ENCODE results near the gene C16orf54.
"Not testable (repeated sequence)": the region's sequence is repeated elsewhere in the genome, so short reads cannot be mapped to it uniquely, and the experiment has no call there.

Gene C16orf54

DNA sequence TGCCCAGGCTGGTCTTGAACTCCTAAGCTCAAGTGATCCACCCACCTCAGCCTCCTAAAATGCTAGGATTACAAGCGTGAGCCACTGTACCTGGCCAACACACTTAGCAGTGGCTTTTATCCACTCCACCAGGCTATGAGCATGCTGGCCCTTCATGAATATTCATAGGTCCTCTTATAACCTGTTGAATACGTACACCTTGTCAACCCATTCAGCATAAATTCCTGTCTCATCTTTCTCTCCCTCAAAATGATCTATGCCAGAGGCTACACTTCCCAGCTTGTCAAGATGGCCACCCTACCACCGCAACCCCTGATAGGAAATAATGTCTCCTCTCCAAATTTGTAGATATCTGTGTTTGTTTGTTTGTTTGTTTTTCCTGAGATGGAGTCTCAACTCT lies 21.3 kb upstream of the C16orf54 start:
- no peak for DNase-seq

DNA sequence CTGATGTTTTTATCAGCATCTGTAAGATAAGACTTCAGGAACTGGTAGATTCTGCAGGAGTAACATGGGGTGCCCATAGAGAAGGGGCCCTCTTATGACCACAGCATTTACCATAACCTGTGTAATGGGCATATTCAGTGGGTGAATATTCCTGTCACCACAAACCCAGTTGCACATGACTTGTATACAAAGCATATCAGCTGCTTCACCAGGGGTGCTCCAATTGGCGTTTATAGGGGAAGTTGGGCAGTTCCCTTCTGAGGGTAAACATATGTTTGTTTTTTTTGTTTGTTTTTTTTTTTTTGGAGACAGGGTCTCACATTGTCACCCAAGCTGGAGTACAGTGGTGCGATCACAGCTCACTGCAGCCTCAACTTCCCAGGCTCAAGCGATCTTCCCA lies 20.8 kb upstream of the C16orf54 start:
- DNase-seq = no peak

- DNase-seq = no peak
Observed at GRCh38 chr16:29765167-29766032, 19.6 kb upstream of the C16orf54 start.

DNA sequence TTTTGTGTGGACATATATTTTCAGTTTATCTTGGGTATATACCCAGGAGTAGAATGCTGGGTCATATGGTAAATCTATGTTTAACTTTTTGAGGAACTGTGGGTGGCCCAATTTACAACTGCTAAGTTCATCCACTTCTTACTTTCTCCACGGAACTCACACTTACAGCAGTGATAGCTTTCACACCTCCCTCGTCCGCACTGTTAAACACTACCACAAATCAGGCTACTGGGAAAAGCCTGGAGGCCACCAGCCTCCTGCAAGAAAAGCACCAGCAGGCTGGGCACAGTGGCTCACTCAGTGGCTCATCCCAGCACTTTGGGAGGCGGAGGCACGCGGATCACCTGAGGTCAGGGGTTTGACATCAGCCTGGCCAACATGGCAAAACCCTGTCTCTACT lies 17.5 kb upstream of the C16orf54 start:
- DNase-seq = no peak

GRCh38 chr16:29761882-29762281 lies 16.1 kb upstream of the C16orf54 start:
- no peak for DNase-seq

DNA sequence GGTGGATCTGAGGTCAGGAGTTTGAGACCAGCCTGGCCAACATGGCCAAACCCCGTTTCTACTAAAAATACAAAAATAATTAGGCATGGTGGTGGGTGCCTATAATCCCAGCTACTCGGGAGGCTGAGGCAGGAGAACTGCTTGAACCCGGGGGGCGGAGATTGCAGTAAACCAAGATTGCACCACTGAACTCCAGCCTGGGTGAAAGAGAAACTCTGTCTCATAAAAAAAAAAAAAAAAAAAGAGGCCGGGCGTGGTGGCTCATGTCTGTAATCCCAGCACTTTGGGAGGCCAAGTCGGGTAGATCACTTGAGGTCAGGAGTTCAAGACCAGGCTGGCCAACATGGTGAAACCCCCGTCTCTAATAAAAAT lies 15.5 kb upstream of the C16orf54 start:
- not testable (repeated sequence) for DNase-seq

- no peak for DNase-seq
Observed at GRCh38 chr16:29760567-29761279, 14.9 kb upstream of the C16orf54 start.

DNA sequence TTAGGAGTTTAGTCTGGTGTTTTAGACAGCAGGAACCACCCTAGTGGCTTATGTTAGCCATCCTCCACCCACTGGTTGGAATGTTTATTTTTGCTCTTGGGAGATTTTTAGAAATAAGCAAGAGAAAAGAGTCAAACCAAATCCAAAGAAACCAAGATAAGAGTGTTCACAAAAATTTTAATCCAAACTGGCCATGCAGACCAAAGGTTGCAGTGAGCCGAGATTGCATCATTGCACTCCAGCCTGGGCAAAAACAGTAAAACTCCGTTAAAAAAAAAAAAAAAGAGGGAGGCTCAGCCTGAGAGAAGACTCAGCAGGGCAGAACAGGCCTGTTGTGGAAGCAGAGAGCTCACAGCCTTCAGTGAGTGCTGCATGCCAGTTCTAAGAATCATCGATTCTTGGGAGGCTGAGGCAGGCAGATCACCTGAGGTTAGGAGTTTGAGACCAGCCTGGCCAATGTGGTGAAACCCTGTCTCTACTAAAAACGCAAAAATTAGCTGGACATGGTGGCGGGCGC lies 12.2 kb upstream of the C16orf54 start:
- no peak for DNase-seq

GRCh38 chr16:29757086-29757485 lies 11.3 kb upstream of the C16orf54 start:
- not testable (repeated sequence) for DNase-seq

GRCh38 chr16:29756654-29757053 lies 10.9 kb upstream of the C16orf54 start:
- DNase-seq = no peak

DNA sequence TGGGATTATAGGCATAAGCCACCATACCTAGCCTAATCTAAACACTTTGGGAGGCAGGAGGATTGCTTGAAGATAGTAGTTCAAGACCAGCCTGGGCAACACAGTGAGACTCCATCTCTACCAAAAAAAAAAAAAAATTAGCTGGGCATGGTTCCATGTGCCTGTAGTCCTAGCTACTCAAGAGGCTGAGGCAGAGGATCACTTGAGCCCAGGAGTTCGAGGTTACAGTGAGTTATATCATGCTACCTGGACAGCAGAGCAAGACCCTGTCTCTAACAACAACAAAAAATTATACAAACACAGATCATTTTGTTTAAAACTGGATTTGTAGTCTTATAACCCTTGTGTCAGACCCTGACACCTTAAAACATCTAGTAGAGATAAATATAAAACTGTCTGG lies 7.7 kb upstream of the C16orf54 start:
- DNase-seq = no peak

DNA sequence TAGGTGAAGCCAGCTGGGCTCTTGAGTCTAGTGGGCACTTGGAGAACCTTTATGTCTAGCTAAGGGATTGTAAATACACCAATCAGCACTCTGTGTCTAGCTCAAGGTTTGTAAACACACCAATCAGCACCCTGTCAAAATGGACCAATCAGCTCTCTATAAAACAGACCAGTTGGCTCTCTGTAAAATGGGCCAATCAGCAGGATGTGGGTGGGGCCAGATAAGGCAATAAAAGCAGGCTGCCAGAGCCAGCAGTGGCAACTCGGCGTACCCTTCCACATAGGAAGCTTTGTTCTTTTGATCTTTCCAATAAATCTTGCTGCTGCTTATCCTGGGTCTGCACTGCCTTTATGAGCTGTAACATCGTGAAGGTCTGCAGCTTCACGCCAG lies 3.0 kb upstream of the C16orf54 start:
- not testable (repeated sequence) for DNase-seq

GRCh38 chr16:29747947-29748759 lies 2.4 kb upstream of the C16orf54 start:
- no peak for DNase-seq

- DNase-seq = not testable (repeated sequence)
Observed at GRCh38 chr16:29746518-29746917, 728 bp upstream of the C16orf54 start.

- peak; percentile 85 for DNase-seq
Observed at GRCh38 chr16:29745121-29745852, 503 bp downstream of the C16orf54 start.

GRCh38 chr16:29744541-29745101 lies 1.2 kb downstream of the C16orf54 start:
- peak; percentile 78 for DNase-seq

DNA sequence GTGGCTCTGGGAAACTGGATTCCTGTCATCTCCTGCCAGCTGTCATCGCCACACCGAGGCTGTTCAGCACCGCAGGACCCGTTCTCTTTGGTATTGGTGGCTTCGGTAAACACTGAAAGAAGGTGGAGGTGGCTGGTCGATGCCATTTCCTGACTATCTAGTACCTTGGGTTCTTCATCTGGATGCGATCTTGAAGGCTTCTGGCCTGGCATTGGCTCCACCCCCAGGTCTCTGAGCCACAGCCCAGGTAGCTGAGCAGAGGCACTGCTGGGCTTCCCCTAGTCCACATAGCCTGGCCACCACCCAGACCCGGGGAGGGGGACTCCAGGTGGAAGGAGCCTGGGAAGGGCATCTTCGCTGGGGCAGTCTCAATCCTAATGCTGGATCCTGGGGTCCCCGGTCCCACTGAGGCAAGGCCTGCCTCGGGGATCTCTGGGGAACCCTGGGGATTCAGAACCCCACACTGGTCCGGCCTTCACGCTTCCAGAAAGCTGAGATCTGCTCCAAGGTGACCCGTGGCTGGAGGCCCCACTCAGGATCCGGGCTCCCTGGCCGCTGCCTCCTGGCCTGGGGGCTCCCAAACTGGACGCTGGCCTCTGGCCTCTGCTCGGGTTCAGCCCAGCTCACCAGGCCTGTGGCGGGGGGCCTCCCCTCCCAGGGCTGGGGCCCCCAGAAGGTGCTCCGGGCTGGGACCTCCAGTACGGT lies 1.8 kb downstream of the C16orf54 start:
- DNase-seq = peak; percentile 81

- DNase-seq = no peak
Observed at GRCh38 chr16:29743475-29743826, 2.3 kb downstream of the C16orf54 start.

GRCh38 chr16:29742683-29743275 lies 3.0 kb downstream of the C16orf54 start:
- no peak for DNase-seq

DNA sequence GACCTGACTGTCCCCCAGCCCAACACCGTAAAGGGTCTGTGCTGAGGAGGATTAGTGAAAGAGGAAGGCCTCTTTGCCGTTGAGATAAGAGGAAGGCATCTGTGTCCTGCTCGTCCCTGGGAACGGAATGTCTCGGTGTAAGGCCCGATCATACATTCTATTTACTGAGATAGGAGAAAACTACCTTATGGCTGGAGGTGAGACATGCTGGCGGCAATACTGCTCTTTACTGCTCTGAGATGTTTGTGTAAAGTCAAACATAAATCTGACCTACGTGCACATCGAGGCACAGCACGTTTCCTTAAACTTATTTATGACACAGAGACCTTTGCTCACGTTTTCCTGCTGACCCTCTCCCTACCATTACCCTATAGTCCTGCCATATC lies 5.2 kb downstream of the C16orf54 start:
- DNase-seq = not testable (repeated sequence)

Measured in activated CD8-positive, alpha-beta memory T cell treated with anti-CD3 and anti-CD28 coated beads for 24 hours (primary cell).